ENCODE data around the gene ABCC3.

The ABCC3 gene

GRCh38 chr17:50649042-50649908, 14.6 kb downstream of the ABCC3 start:
- no peak for DNase-seq

- no peak for DNase-seq
Observed at GRCh38 chr17:50651661-50652060, 17.0 kb downstream of the ABCC3 start.

GRCh38 chr17:50653738-50654137, 19.1 kb downstream of the ABCC3 start:
- DNase-seq, result no peak

- DNase-seq, result no peak
Observed at GRCh38 chr17:50656509-50656908, 21.8 kb downstream of the ABCC3 start.

- DNase-seq, result no peak
Observed at GRCh38 chr17:50657054-50657453, 22.4 kb downstream of the ABCC3 start.

GRCh38 chr17:50657627-50658026, 22.9 kb downstream of the ABCC3 start:
- no peak for DNase-seq

GRCh38 chr17:50658616-50659015, 23.9 kb downstream of the ABCC3 start:
- DNase-seq, result no peak

- DNase-seq, result no peak
Observed at GRCh38 chr17:50659179-50659578, 24.5 kb downstream of the ABCC3 start.

- DNase-seq, result no peak
Observed at GRCh38 chr17:50660042-50660886, 25.6 kb downstream of the ABCC3 start.

- no peak for DNase-seq
Observed at GRCh38 chr17:50660887-50661345, 26.2 kb downstream of the ABCC3 start.

- DNase-seq, result no peak
Observed at GRCh38 chr17:50661348-50661747, 26.7 kb downstream of the ABCC3 start.

GRCh38 chr17:50661795-50662391, 27.2 kb downstream of the ABCC3 start:
- peak in 1 of 2 experiments; percentile 27 for DNase-seq

- no peak for DNase-seq
Observed at GRCh38 chr17:50662632-50663225, 28.0 kb downstream of the ABCC3 start.

- DNase-seq, result no peak
Observed at GRCh38 chr17:50663812-50664374, 29.2 kb downstream of the ABCC3 start.

GRCh38 chr17:50664788-50665458, 30.2 kb downstream of the ABCC3 start:
- no peak for DNase-seq

GRCh38 chr17:50665838-50666237, 31.2 kb downstream of the ABCC3 start:
- no peak for DNase-seq

- no peak for DNase-seq
Observed at GRCh38 chr17:50666316-50666715, 31.6 kb downstream of the ABCC3 start.

GRCh38 chr17:50667259-50668024, 32.8 kb downstream of the ABCC3 start:
- no peak for DNase-seq

GRCh38 chr17:50668025-50668837, 33.5 kb downstream of the ABCC3 start:
- no peak for DNase-seq

Measured in stimulated activated CD4-positive, alpha-beta T cell treated with anti-CD3 and anti-CD28 coated beads, Interleukin-4, amount 100 ng/mL, for 4 hours (primary cell).